Loucy (cell line): ENCODE measurements around the gene ADSL.

ENCODE experiments used
- H2AFZ ChIP-seq: fragments of 200-600 bp; sonication (generic); 2 replicates; pipeline ENCODE4 v1.6.0; 2016; ENCODE audit warnings: antibody characterized with exemption, mild to moderate bottlenecking, low read length, moderate library complexity
- H3F3A ChIP-seq: fragments of 200-600 bp; 2 replicates; pipeline ENCODE4 v1.6.0; 2016; ENCODE audit warnings: antibody characterized with exemption, low read depth, mild to moderate bottlenecking
- H3K27me3 ChIP-seq: fragments of 200-600 bp; sonication (generic); 2 replicates; pipeline ENCODE4 v1.6.1; 2014; ENCODE audit warnings: low read length, mild to moderate bottlenecking; ENCODE audit not compliant: insufficient read depth, poor library complexity, severe bottlenecking
- H3K36me3 ChIP-seq: fragments of 200-600 bp; sonication (generic); 2 replicates; pipeline ENCODE4 v1.6.1; 2016; ENCODE audit warnings: low read length; ENCODE audit not compliant: insufficient read depth
- H3K4me1 ChIP-seq: fragments of 200-600 bp; sonication (generic); 2 replicates; pipeline ENCODE4 v1.5.1; 2014; ENCODE audit warnings: low read length, mild to moderate bottlenecking; ENCODE audit not compliant: insufficient read depth, poor library complexity, severe bottlenecking
- H3K4me2 ChIP-seq: fragments of 200-600 bp; sonication (generic); 2 replicates; pipeline ENCODE4 v1.6.0; 2014; ENCODE audit warnings: antibody characterized with exemption, low read length, low read depth, mild to moderate bottlenecking; ENCODE audit not compliant: poor library complexity, severe bottlenecking
- H3K4me3 ChIP-seq: fragments of 200-600 bp; sonication (generic); 2 replicates; pipeline ENCODE4 v1.5.1; 2014; ENCODE audit warnings: low read length, mild to moderate bottlenecking, mixed read lengths; ENCODE audit not compliant: poor library complexity, severe bottlenecking
- H3K79me2 ChIP-seq: fragments of 200-600 bp; sonication (generic); 2 replicates; pipeline ENCODE4 v1.6.1; 2014; ENCODE audit warnings: low read length; ENCODE audit not compliant: insufficient read depth
- H3K9ac ChIP-seq: fragments of 200-600 bp; sonication (generic); 2 replicates; pipeline ENCODE4 v1.6.0; 2014; ENCODE audit warnings: mild to moderate bottlenecking, low read depth, low read length, moderate library complexity; ENCODE audit not compliant: poor library complexity, severe bottlenecking
- H3K9me2 ChIP-seq: fragments of 200-600 bp; sonication (generic); replicated peaks from 2 replicates; pipeline ENCODE4 v1.6.1; 2016; ENCODE audit warnings: low read depth, low read length, mixed read lengths
- H3K9me3 ChIP-seq: fragments of 200-600 bp; sonication (generic); 2 replicates; pipeline ENCODE4 v1.6.1; 2014; ENCODE audit warnings: mild to moderate bottlenecking, antibody characterized with exemption, low read length, low read depth; ENCODE audit not compliant: insufficient read depth
- H4K20me1 ChIP-seq: fragments of 200-600 bp; sonication (generic); 2 replicates; pipeline ENCODE4 v1.6.0; 2014; ENCODE audit warnings: antibody characterized with exemption, low read length, mild to moderate bottlenecking; ENCODE audit not compliant: insufficient read depth, poor library complexity, severe bottlenecking
- EZH2phosphoT487 ChIP-seq: fragments of 200-600 bp; IDR thresholded peaks from 2 replicates; pipeline ENCODE4 v1.6.1; 2018; ENCODE audit warnings: antibody characterized with exemption, mild to moderate bottlenecking, moderate library complexity, borderline replicate concordance
- TF ChIP-seq, protein P1 (sequence below): fragments of 200-600 bp; sonication (generic); conservative IDR thresholded peaks from 2 replicates; pipeline ENCODE4 v1.5.1; 2014; ENCODE audit warnings: mild to moderate bottlenecking, antibody characterized with exemption, low read length

The ADSL gene

GRCh38 chr22:40410272-40410671, 64.0 kb downstream of the ADSL start:
- Histone ChIP-seq H3K4me3 (no peak overlapping the region), H3K79me2 (no peaks in the 10 kb centered on the region), H3K4me2 (no peak overlapping the region)

GRCh38 chr22:40410731-40411505, 64.6 kb downstream of the ADSL start:
- Histone ChIP-seq H3K9me3 (no peaks in the 10 kb centered on the region), H4K20me1 (no peaks in the 10 kb centered on the region), H3K9ac (no peak overlapping the region), H3F3A (no peaks in the 10 kb centered on the region; the same call in 1 of the 2 replicates), H3K9me2 (no peaks in the 10 kb centered on the region), H3K4me1 (peaks cover 6% of the 10 kb centered on the region), H3K79me2 (no peaks in the 10 kb centered on the region), H3K36me3 (peaks cover 74% of the 10 kb centered on the region; the same call in 1 of the 2 replicates), H2AFZ (no peak overlapping the region), H3K4me3 (no peak overlapping the region), H3K27me3 (no peaks in the 10 kb centered on the region), H3K4me2 (no peak overlapping the region)
- TF ChIP-seq, protein P1, sequence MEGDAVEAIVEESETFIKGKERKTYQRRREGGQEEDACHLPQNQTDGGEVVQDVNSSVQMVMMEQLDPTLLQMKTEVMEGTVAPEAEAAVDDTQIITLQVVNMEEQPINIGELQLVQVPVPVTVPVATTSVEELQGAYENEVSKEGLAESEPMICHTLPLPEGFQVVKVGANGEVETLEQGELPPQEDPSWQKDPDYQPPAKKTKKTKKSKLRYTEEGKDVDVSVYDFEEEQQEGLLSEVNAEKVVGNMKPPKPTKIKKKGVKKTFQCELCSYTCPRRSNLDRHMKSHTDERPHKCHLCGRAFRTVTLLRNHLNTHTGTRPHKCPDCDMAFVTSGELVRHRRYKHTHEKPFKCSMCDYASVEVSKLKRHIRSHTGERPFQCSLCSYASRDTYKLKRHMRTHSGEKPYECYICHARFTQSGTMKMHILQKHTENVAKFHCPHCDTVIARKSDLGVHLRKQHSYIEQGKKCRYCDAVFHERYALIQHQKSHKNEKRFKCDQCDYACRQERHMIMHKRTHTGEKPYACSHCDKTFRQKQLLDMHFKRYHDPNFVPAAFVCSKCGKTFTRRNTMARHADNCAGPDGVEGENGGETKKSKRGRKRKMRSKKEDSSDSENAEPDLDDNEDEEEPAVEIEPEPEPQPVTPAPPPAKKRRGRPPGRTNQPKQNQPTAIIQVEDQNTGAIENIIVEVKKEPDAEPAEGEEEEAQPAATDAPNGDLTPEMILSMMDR: no peak
- no peak for TF ChIP-seq EZH2phosphoT487

More at GRCh38 chr22:40410272-40410671, 64.0 kb downstream of the ADSL start:
- Histone ChIP-seq H3K4me1 (no peaks in the 10 kb centered on the region), H3K9me2 (no peaks in the 10 kb centered on the region), H4K20me1 (no peaks in the 10 kb centered on the region), H3K9me3 (no peaks in the 10 kb centered on the region), H3F3A (no peaks in the 10 kb centered on the region; the same call in 1 of the 2 replicates), H2AFZ (no peak overlapping the region), H3K36me3 (peaks cover 79% of the 10 kb centered on the region; the same call in 1 of the 2 replicates), H3K27me3 (no peaks in the 10 kb centered on the region), H3K9ac (no peak overlapping the region)
- TF ChIP-seq EZH2phosphoT487: no peak
- TF ChIP-seq, protein P1: no peak

DNA sequence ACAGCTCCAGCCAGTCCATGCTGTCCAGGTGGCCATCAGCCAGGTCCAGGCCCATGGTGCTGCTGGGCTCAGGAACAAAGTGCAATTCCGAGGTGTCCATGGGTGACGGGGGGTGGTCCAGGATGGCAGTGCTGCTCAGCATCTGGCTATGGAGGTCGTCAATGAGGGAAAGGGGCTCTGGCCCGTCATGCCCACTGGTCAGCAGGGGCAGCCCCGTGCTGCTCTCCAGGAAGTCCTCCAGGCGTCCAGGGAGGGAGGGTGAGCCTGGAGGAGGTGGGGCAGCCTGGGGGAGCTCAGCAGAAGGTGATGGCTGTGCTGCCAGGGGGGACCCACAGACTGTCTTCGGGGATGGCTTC, 65.2 kb downstream of the ADSL start:
- no peak for TF ChIP-seq EZH2phosphoT487
- TF ChIP-seq, protein P1: no peak
- H3K36me3 ChIP-seq: peaks cover 70% of the 10 kb centered on the region; the same call in 1 of the 2 replicates
- H3K79me2 ChIP-seq: no peaks in the 10 kb centered on the region
- H2AFZ ChIP-seq: no peak overlapping the region
- H3K9me3 ChIP-seq: no peaks in the 10 kb centered on the region
- peaks cover 9% of the 10 kb centered on the region for H3K4me1 ChIP-seq
- no peaks in the 10 kb centered on the region for H4K20me1 ChIP-seq
- no peaks in the 10 kb centered on the region; the same call in 1 of the 2 replicates for H3F3A ChIP-seq
- no peak overlapping the region for H3K4me2 ChIP-seq
- H3K27me3 ChIP-seq: no peaks in the 10 kb centered on the region
- H3K4me3 ChIP-seq: no peak overlapping the region
- H3K9ac ChIP-seq: no peak overlapping the region
- no peaks in the 10 kb centered on the region for H3K9me2 ChIP-seq
